NCI-H345 treated with DMSO at 0.1 percent for 48 hours (cell line): Measurements from ENCODE around the gene RCOR1.
"Not testable (repeated sequence)": the region's sequence is repeated elsewhere in the genome, so short reads cannot be mapped to it uniquely, and the experiment has no call there.

Source experiments
- DNase-seq: peaks from one replicate; lab custom pipeline; 2025; ENCODE audit not compliant: unreplicated experiment; lab: John Stamatoyannopoulos, UW

Gene RCOR1

GRCh38 chr14:102739190-102739469 lies 146.7 kb downstream of the RCOR1 start:
- no peak for DNase-seq

- DNase-seq = no peak
Observed at GRCh38 chr14:102746634-102747438, 154.4 kb downstream of the RCOR1 start.

GRCh38 chr14:102748806-102749205 lies 156.4 kb downstream of the RCOR1 start:
- no peak for DNase-seq

GRCh38 chr14:102749393-102750305 lies 157.2 kb downstream of the RCOR1 start:
- peak; percentile 5 for DNase-seq

GRCh38 chr14:102750376-102750775 lies 157.9 kb downstream of the RCOR1 start:
- no peak for DNase-seq

- DNase-seq = no peak
Observed at GRCh38 chr14:102751088-102751487, 158.6 kb downstream of the RCOR1 start.

GRCh38 chr14:102752239-102752847 lies 159.9 kb downstream of the RCOR1 start:
- no peak for DNase-seq

GRCh38 chr14:102754370-102755262 lies 162.2 kb downstream of the RCOR1 start:
- DNase-seq = no peak

GRCh38 chr14:102757646-102758045 lies 165.2 kb downstream of the RCOR1 start:
- DNase-seq = no peak

- DNase-seq = no peak
Observed at GRCh38 chr14:102758087-102758486, 165.6 kb downstream of the RCOR1 start.

GRCh38 chr14:102759456-102760187 lies 167.2 kb downstream of the RCOR1 start:
- DNase-seq = no peak

GRCh38 chr14:102760496-102761193 lies 168.2 kb downstream of the RCOR1 start:
- no peak for DNase-seq

- no peak for DNase-seq
Observed at GRCh38 chr14:102761206-102761605, 168.8 kb downstream of the RCOR1 start.

- no peak for DNase-seq
Observed at GRCh38 chr14:102764220-102764671, 171.8 kb downstream of the RCOR1 start.

- not testable (repeated sequence) for DNase-seq
Observed at GRCh38 chr14:102765770-102766169, 173.3 kb downstream of the RCOR1 start.

- no peak for DNase-seq
Observed at GRCh38 chr14:102768223-102769048, 176.0 kb downstream of the RCOR1 start.

- DNase-seq = no peak
Observed at GRCh38 chr14:102769049-102769327, 176.5 kb downstream of the RCOR1 start.

- DNase-seq = no peak
Observed at GRCh38 chr14:102770147-102771123, 178.0 kb downstream of the RCOR1 start.
